RWPE2 (cell line): ENCODE measurements around the gene SLC25A52.

Source experiments
- ATAC-seq: fragments of 200-7000 bp; cut with Tn5 transposase; 3 replicates; pipeline ENCODE4 v1.9.1; 2021; ENCODE audit warnings: low read depth
- DNase-seq: peaks from one replicate; pipeline ENCODE4 v3.0.0-alpha.2; 2020; ENCODE audit warnings: low spot score
- H3K27ac ChIP-seq: fragments of 450-650 bp; 2 replicates; pipeline ENCODE4 v1.5.1; 2017; ENCODE audit warnings: mild to moderate bottlenecking; ENCODE audit not compliant: poor library complexity, severe bottlenecking
- H3K27me3 ChIP-seq: fragments of 250-450 bp; sonication (Bioruptor Pico); 2 replicates; pipeline ENCODE4 v1.5.1; 2021; ENCODE audit warnings: mild to moderate bottlenecking, moderate library complexity; ENCODE audit not compliant: insufficient read depth, poor library complexity, severe bottlenecking
- H3K36me3 ChIP-seq: fragments of 250-450 bp; sonication (Bioruptor Pico); 2 replicates; pipeline ENCODE4 v1.5.1; 2020; ENCODE audit warnings: low read depth, mild to moderate bottlenecking, moderate library complexity
- H3K4me1 ChIP-seq: fragments of 250-450 bp; sonication (Bioruptor Pico); 2 replicates; pipeline ENCODE4 v1.5.1; 2021; ENCODE audit warnings: mild to moderate bottlenecking, moderate library complexity; ENCODE audit not compliant: insufficient read depth, poor library complexity, severe bottlenecking
- H3K4me3 ChIP-seq: fragments of 250-450 bp; sonication (Bioruptor Pico); 2 replicates; pipeline ENCODE4 v1.5.1; 2021; ENCODE audit warnings: mild to moderate bottlenecking, moderate library complexity; ENCODE audit not compliant: severe bottlenecking
- H3K9me3 ChIP-seq: fragments of 250-450 bp; sonication (Bioruptor Pico); 2 replicates; pipeline ENCODE4 v1.5.1; 2021; ENCODE audit warnings: mild to moderate bottlenecking, moderate library complexity; ENCODE audit not compliant: severe bottlenecking
- CTCF ChIP-seq: fragments of 450-650 bp; IDR thresholded peaks from one replicate; pipeline ENCODE4 v1.5.1; 2017; ENCODE audit warnings: mild to moderate bottlenecking, moderate library complexity; ENCODE audit not compliant: poor library complexity, severe bottlenecking

The SLC25A52 gene

DNA sequence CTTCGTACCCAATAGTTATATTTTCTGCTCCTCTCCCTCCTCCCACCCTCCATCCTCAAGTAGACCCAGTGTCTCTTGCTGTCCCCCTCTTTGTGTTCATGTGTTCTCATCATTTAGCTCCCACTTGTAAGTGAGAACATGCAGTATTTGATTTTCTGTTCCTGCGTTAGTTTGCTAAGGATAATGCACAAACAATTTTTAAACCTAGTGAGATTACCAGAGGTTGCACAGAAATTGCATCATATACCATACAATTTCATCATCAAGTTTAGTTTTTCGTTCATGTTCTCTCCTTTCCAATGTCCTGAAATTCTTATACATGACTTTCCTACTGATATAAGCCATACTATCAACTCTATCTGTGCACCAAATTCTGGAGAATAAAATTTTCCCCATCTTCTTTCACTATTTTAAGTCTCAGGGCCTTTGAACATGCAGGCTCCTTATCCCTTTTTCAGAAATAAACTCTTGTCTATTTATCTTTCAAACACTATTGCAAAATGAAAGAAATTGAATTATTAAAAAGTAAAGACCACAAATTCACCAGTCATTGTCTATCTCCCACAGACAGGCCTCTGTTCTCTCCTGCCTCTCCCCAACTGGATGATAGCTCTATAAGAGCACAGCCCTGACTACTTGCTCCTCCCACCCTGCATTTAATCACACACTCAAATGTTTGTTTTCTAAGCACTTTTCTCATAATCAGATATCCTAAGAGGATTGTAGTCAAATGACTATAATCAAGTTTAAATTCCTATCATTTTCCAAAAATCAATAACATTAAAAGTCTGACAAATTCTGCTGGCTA, 49.1 kb downstream of the SLC25A52 start:
- Histone ChIP-seq H3K27me3 (no peaks in the 10 kb centered on the region), H3K4me1 (no peaks in the 10 kb centered on the region), H3K4me3 (no peak overlapping the region), H3K9me3 (no peaks in the 10 kb centered on the region), H3K36me3 (no peaks in the 10 kb centered on the region), H3K27ac (no peak overlapping the region)
- DNase-seq, result no peak
- TF ChIP-seq CTCF, result no peak
- ATAC-seq, result no peak

DNA sequence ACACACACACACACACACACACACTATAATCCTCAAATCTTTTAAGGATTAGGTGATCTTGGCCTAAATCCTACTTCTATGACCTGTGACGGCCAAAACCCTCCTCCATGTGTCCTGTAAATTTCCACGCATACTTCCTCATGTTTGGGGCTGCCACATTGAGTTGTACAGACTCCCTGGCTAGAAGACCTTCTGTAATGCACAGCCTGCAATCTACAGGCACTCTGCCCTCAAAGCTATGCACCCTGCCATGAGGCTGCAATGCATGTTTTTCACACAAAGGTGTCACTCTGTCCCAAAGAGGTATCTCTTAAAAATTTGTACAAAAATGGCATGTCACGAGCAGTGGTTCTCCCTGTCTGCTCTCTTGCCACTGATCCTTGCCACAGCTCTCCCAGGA, 49.9 kb downstream of the SLC25A52 start:
- no peak for DNase-seq
- H3K27me3 ChIP-seq, result no peaks in the 10 kb centered on the region
- no peak overlapping the region for H3K27ac ChIP-seq
- H3K4me3 ChIP-seq, result no peak overlapping the region
- TF ChIP-seq CTCF, result no peak
- no peaks in the 10 kb centered on the region for H3K9me3 ChIP-seq
- no peaks in the 10 kb centered on the region for H3K4me1 ChIP-seq
- ATAC-seq, result no peak
- no peaks in the 10 kb centered on the region for H3K36me3 ChIP-seq
